Body of pancreas (tissue), 4 donors: ENCODE measurements around the gene ZNF611. TPM values are rescaled to one million over a fixed set of nuclear protein-coding genes. Genes with fewer than 3 reads are reported as not detected.

Experiments used
- ATAC-seq: fragments of 150-250 bp; one replicate; pipeline ENCODE4 v1.9.1; 2016
- DNase-seq, 4 donors: peaks; one replicate each; pipeline ENCODE4 v3.0.0-alpha.2; 2019
- H3K27ac ChIP-seq, 4 donors: fragments of 200-600 bp; sonication (generic); 1 replicate in 3 of 4; 2 replicates in 1 of 4; pipeline versions ENCODE4 v1.5.1 to v1.6.1; 2016 to 2019; ENCODE audit warnings: mild to moderate bottlenecking in 1 of 4, mixed read lengths in 1 of 4, moderate library complexity in 1 of 4
- H3K27me3 ChIP-seq, 2 donors: fragments of 200-600 bp; sonication (generic); one replicate each; pipeline ENCODE4 v1.6.0; 2016; ENCODE audit warnings: mild to moderate bottlenecking in 1 of 2
- H3K36me3 ChIP-seq, 2 donors: fragments of 200-600 bp; sonication (generic); replicated peaks in 1 of 2; 2 replicates each; pipeline ENCODE4 v1.5.1; 2016; ENCODE audit warnings: low read depth in 2 of 2; ENCODE audit not compliant: insufficient read depth in 1 of 2
- H3K4me1 ChIP-seq: fragments of 200-600 bp; sonication (generic); one replicate; pipeline ENCODE4 v1.6.0; 2016
- H3K4me3 ChIP-seq, 2 donors: fragments of 200-600 bp; sonication (generic); 1 replicate in 1 of 2; 2 replicates in 1 of 2; pipeline ENCODE4 v1.5.1; 2016 to 2019
- H3K9me3 ChIP-seq, 3 donors: fragments of 200-600 bp; sonication (generic); 1 replicate in 2 of 3; 2 replicates in 1 of 3; pipeline ENCODE4 v1.5.1; 2016
- POLR2A ChIP-seq, 3 donors: fragments of 450-650 bp; IDR thresholded peaks; one replicate each; pipeline ENCODE4 v1.6.1; 2016; ENCODE audit warnings: antibody characterized with exemption in 3 of 3, mild to moderate bottlenecking in 2 of 3
- WGBS, 2 donors: methylation state at CpG; one replicate each; pipeline ENCODE4 v1.1.5; 2017; 5-methylcytosine and 5-hydroxymethylcytosine counted together
- intact Hi-C: fragments of 100-400 bp; cut with DNase I; formaldehyde crosslinking; loops from one replicate; pipeline ENCODE4 v1.15.1; 2023
- total RNA-seq, 2 donors: library from RNA; depleted of rRNA; stranded (reverse); fragments of >200 nt; gene quantifications; one replicate each; pipeline ENCODE4 v1.1.0, GENCODE V29; 2016

ZNF611 gene
- total RNA-seq, 2 donors from 2014 or later: 6.0 to 19.8 TPM

DNA sequence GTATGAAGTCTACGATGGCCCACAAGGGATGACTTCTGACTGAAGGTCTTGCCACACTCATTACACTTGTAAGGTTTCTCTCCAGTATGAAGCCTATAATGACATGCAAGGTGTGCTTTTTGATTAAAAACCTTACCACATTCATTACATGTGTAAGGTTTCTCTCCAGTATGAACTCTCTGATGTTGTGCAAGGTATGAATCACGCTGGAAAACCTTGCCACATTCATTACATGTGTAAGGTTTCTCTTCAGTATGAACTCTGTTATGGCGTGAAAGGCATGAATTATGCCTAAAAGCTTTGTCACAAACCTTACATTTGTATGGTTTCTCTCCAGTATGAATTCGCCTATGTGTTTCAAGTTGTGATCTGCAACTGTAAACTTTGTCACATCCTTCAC lies 81.7 kb downstream of the ZNF611 start:
- WGBS, 2 donors: 94 to 96% methylated on average over 4 of the region's 4 CpGs
- Histone ChIP-seq H3K4me1 (no peaks in the 10 kb centered on the region), H3K36me3 (peaks cover 5 to 8% of the 10 kb centered on the region in 2 donors), H3K27ac (no peak overlapping the region), H3K27me3 (no peaks in the 10 kb centered on the region), H3K4me3 (no peak overlapping the region), H3K9me3 (peaks cover 0 to 1% (median 0%) of the 10 kb centered on the region in 3 donors)
- no peak for TF ChIP-seq POLR2A (IDR thresholded peaks at IDR 0.05)
- DNase-seq: no peak
- intact Hi-C loops: no loop called here
- ATAC-seq: no peak

Other genes with a start within 250 kb of the ZNF611 start
- gene ZNF808, start 207.4 kb downstream of the ZNF611 start, total RNA-seq: 10 to 100 TPM in 1 of 2 donors, 1 to 10 TPM in 1; 9.3 to 10.9 TPM
- gene ZNF701, start 164.8 kb downstream of the ZNF611 start, total RNA-seq: 10 to 100 TPM in 1 of 2 donors, 1 to 10 TPM in 1; 6.5 to 10.9 TPM
- 10 to 100 TPM; 30.7 to 46.2 TPM for gene ZNF83, start 96.7 kb downstream of the ZNF611 start, total RNA-seq
- 10 to 100 TPM in 1 of 2 donors, 1 to 10 TPM in 1; 7.3 to 10.9 TPM for gene ZNF600, start 51.7 kb upstream of the ZNF611 start, total RNA-seq
- gene ZNF28, start 86.6 kb upstream of the ZNF611 start, total RNA-seq: 1 to 10 TPM; 5.3 to 7.3 TPM
- gene ZNF468, start 122.6 kb upstream of the ZNF611 start, total RNA-seq: 10 to 100 TPM in 1 of 2 donors, 1 to 10 TPM in 1; 6.6 to 16.1 TPM
- gene ZNF320, start 162.6 kb upstream of the ZNF611 start, total RNA-seq: 1 to 10 TPM; 2.3 to 9.2 TPM
- 1 to 10 TPM; 6.3 to 6.7 TPM for gene ZNF888, start 188.4 kb upstream of the ZNF611 start, total RNA-seq
- gene ZNF816, start 227.8 kb upstream of the ZNF611 start, total RNA-seq: 1 to 10 TPM; 4.9 to 7.5 TPM